PFSK-1 (cell line): ENCODE data around the gene TIAM1.

Experiments
- TAF1 ChIP-seq: IDR thresholded peaks from 2 replicates; pipeline ENCODE4 v1.6.1; 2012; ENCODE audit warnings: low read length, control low read depth, borderline replicate concordance; ENCODE audit not compliant: insufficient read depth
- TF ChIP-seq, protein P1 (sequence below), 2 experiments: IDR thresholded peaks; 2 replicates each; pipeline versions ENCODE4 v1.6.1 to v1.8.0; 2011 to 2012; ENCODE audit warnings: low read depth in 2 of 2, low read length in 2 of 2, control low read depth in 1 of 2, inconsistent platforms in 1 of 2, mild to moderate bottlenecking in 1 of 2, moderate library complexity in 1 of 2; ENCODE audit not compliant: insufficient read depth in 1 of 2

DNA sequence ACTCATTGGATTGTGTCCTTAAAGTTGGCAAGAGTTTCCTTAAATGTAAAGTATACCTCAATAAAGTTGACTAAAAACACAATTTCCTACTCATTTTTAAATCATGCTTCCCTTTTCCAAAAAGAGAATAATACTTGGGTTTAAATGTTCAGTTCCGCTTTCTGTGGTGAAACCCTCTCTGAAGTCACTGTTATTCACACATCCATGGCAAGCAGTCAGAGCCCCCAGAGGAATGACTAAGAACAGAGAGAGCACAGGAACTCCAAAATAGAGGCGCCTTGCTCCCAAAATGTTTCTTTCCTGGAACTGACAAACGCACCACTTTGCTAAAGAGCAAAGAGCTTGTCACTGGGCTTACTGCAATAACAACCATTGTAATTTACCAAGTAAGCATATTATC is 142.5 kb downstream of the TIAM1 start:
- TF ChIP-seq TAF1: no peak
- TF ChIP-seq, protein P1, sequence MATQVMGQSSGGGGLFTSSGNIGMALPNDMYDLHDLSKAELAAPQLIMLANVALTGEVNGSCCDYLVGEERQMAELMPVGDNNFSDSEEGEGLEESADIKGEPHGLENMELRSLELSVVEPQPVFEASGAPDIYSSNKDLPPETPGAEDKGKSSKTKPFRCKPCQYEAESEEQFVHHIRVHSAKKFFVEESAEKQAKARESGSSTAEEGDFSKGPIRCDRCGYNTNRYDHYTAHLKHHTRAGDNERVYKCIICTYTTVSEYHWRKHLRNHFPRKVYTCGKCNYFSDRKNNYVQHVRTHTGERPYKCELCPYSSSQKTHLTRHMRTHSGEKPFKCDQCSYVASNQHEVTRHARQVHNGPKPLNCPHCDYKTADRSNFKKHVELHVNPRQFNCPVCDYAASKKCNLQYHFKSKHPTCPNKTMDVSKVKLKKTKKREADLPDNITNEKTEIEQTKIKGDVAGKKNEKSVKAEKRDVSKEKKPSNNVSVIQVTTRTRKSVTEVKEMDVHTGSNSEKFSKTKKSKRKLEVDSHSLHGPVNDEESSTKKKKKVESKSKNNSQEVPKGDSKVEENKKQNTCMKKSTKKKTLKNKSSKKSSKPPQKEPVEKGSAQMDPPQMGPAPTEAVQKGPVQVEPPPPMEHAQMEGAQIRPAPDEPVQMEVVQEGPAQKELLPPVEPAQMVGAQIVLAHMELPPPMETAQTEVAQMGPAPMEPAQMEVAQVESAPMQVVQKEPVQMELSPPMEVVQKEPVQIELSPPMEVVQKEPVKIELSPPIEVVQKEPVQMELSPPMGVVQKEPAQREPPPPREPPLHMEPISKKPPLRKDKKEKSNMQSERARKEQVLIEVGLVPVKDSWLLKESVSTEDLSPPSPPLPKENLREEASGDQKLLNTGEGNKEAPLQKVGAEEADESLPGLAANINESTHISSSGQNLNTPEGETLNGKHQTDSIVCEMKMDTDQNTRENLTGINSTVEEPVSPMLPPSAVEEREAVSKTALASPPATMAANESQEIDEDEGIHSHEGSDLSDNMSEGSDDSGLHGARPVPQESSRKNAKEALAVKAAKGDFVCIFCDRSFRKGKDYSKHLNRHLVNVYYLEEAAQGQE (IDR thresholded peaks at IDR 0.05; ENCODE audit: insufficient read depth in 1 of 2, low read depth in 2 of 2, low read length in 2 of 2): no peak
